HFF-Myc (cell line): ENCODE measurements around the gene ZIC1.

Experiments used
- DNase-seq: peaks from one replicate; pipeline ENCODE4 v3.0.0-alpha.2; 2011; ENCODE audit warnings: low read depth; ENCODE audit errors: extremely low read depth
- H3K4me3 ChIP-seq: replicated peaks from 2 replicates; pipeline ENCODE4 v1.5.1; 2011; ENCODE audit warnings: low read depth, mild to moderate bottlenecking, control low read depth, low read length
- TF ChIP-seq, protein P1 (sequence below): IDR thresholded peaks from 2 replicates; pipeline ENCODE4 v1.5.1; 2012; ENCODE audit warnings: mild to moderate bottlenecking, low read depth, low read length, control low read depth; ENCODE audit errors: missing control alignments

The ZIC1 gene

DNA sequence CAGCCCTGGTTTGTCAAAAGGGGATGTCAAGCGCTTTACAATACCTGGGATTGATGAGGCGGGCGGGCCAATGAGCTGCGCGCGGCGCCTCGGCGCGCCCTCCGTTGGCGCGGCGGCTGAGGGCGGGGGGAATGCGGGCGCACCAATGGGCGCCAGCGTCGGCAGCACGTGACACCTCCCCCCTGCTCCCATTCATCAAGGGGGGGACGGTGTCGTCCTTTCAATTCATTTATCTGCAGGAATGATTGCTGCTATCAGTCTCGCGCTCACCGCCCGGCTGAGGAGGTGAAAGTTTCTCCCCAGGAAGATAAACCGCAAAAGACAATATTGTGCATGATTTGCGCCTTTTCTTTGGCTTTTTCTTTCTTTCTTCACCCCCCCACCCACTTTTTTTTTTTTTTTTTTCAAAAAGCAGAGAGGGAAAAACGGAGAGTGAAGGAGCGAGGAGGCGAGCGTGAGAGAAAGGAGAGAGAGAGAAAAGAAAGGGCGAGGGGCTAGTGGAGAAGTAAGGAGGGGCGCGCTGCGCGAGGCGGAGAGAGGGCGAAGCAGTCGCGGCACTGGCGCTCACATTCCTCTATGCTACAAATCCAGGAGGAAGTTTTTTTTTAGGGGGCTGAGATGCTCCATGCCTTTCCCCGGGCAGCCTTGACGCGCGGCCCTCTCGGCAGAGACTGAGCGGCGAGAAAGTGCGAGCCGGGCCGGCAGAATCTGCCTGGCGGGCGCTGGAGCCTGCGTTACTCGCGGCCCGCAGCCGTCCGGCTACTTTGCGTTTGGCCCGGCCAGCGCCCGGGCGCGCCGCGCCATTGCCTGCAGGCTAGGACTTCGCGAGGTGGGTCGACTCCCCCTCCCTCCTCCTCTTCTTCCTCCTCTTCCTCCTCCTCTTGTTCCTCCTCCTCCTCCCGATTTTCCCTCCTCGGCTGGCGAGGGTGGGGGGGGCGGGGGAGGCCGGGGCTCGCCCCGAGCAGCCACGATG, at the start of gene ZIC1:
ZIC1 (plus strand) TSS at position 223 of the 973 bp plus-strand sequence; CDS start at position 971, 748 bp downstream.
- H3K4me3 ChIP-seq: peak within 1 kb of the TSS; percentile 50
- TF ChIP-seq, protein P1, sequence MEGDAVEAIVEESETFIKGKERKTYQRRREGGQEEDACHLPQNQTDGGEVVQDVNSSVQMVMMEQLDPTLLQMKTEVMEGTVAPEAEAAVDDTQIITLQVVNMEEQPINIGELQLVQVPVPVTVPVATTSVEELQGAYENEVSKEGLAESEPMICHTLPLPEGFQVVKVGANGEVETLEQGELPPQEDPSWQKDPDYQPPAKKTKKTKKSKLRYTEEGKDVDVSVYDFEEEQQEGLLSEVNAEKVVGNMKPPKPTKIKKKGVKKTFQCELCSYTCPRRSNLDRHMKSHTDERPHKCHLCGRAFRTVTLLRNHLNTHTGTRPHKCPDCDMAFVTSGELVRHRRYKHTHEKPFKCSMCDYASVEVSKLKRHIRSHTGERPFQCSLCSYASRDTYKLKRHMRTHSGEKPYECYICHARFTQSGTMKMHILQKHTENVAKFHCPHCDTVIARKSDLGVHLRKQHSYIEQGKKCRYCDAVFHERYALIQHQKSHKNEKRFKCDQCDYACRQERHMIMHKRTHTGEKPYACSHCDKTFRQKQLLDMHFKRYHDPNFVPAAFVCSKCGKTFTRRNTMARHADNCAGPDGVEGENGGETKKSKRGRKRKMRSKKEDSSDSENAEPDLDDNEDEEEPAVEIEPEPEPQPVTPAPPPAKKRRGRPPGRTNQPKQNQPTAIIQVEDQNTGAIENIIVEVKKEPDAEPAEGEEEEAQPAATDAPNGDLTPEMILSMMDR: no peak
- DNase-seq: no peak

DNA sequence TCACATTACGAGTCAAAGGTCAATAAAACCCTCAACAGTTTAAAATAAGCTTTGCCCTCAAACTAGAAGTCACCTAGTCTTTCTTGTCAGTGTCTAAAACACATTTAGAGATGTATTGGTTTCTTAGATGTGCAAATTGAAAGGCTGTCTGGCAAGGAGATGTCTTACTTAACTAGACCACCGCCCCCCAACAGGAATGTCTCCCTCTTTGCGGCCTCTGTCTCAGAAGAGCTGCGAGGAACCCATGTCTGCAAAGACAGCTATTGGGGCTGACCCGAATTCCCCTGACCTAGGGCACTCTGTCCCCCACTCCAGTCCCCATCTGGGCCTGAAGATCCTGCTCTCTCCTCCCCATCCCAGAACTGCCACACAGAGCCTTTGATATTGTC, 49.1 kb upstream of the ZIC1 start:
- TF ChIP-seq, protein P1: no peak
- DNase-seq: no peak

DNA sequence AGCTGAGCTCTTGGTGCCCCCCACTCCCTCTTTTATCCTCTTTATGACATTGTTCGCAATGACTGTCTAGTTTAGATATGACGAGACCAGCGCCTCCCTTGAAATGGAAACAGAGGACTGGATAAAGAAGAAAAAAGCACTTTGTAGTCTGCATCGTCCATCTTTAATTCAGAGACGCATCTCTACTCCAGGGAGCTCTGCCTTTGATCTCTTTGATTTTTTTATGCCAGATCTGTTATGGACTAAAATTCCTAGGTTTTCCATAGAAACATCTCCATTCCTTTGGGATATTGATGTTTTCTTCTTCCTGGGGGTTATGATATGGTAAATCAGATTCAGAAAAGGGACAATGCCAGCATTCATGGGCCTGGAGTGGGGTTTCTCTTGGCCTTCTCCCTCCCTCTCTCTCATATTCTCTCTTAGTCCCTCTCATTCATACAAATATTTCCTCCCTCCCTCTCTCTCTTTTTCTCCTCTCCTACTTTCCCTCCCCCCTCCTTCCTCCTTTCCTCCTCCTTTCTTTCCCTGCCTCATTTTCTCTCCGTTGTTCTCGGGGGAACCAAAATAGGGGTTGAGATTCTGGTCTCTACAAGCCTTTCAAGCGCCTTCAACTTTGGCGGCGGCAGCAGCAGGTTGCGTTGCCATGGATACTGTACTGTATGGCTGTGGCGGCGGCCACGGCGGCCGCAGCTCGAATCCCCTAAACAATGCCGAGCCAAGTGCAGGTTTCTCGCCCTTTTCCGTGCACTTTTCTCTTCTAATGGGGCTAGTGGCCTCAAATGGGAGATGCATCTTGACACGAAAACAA, 48.3 kb upstream of the ZIC1 start:
- H3K4me3 ChIP-seq: no peak overlapping the region

More for the DNA sequence above, 49.1 kb upstream of the ZIC1 start:
- no peak overlapping the region for H3K4me3 ChIP-seq

DNA sequence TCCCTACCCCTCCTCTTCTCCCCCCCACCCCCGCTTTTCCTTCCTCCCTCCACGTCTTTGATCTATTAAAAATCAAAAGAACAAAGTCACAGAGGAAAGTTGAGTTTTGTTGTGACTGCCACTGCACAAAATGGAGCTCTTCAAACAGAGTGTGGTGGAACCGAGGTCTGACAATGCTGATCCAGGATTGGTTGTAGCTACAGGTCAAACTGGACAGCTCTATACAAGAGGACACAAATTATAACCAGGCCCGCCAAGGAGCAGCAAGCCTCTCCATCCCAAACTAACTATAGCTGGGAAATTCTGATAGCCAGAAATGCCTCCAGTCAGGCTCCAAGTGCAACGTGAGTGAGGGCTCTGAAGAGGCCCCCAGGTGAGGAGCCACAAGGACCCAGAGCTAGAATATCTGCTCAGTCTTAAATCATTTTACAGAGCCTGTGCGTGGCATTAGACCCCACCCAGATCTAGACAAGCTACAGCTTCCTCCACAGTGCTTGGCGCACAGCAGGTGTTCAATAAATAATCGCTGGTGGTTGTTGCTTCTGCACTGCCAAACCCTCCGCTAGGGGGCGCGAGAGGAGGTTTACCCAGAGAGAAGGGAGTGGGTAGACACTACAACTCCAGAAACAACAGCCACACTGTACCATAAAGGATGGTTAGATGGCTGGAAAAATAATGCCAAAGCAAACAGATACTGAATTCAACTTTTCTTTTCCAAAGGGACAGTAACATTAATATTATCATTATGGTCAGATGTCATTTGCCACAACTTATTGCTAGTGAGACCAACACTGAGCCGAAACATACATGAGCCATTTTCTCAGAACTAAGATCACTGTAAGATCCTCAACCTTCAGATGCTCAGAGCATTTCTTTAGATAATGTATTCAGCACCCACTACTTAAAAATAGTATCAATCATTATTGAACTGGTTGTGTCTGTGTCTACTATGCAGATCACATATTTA, 47.4 kb upstream of the ZIC1 start:
- TF ChIP-seq, protein P1: peak; percentile 84
- peak; percentile 12 for DNase-seq
- H3K4me3 ChIP-seq: no peak overlapping the region

More for the DNA sequence above, 48.3 kb upstream of the ZIC1 start:
- TF ChIP-seq, protein P1: no peak
- no peak for DNase-seq

DNA sequence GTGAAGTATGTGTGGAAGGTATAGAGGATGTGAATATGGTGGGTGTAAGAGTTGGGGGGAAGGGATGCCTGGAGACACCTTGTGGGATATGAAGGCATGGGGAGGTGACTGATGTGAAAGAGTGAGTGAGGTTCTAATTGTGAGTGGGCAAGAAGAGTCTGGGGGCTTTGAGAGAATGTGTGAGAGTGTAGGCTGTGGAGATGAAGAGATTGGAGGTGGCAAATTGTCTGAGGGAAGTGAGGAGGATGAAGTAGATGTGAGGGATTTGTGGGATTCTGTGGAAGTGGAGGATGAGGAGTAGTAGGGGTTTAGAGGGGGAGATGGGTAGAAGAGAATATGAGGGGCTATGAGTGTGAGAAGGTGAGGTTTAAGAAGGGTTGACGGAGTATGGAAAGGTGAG, 44.4 kb upstream of the ZIC1 start:
- no peak for DNase-seq
- H3K4me3 ChIP-seq: no peak overlapping the region
- TF ChIP-seq, protein P1: no peak
